ENCODE measurements around the gene GRHL3.

GRHL3 gene

GRCh38 chr1:24321697-24322469 lies 2.7 kb downstream of the GRHL3 start:
- H3K36me3 ChIP-seq (ENCODE audit: low read depth): no peaks in the 10 kb centered on the region
- H3K4me1 ChIP-seq (ENCODE audit: insufficient read depth, poor library complexity, severe bottlenecking): peaks cover 55% of the 10 kb centered on the region
- no peaks in the 10 kb centered on the region for H3K9me3 ChIP-seq (ENCODE audit: severe bottlenecking)
- no peak for TF ChIP-seq CTCF (IDR thresholded peaks at IDR 0.05; ENCODE audit: poor library complexity, severe bottlenecking)
- no peaks in the 10 kb centered on the region for H3K27me3 ChIP-seq (ENCODE audit: insufficient read depth, poor library complexity, severe bottlenecking)
- H3K27ac ChIP-seq (ENCODE audit: poor library complexity, severe bottlenecking): peak overlapping the region; percentile 89
- H3K4me3 ChIP-seq (ENCODE audit: severe bottlenecking): peak overlapping the region; percentile 36
- ATAC-seq (ENCODE audit: low read depth) (peak; percentile 49), DNase-seq (ENCODE audit: low spot score) (peak; percentile 90)

- H3K36me3 ChIP-seq (ENCODE audit: low read depth): no peaks in the 10 kb centered on the region
- H3K9me3 ChIP-seq (ENCODE audit: severe bottlenecking): no peaks in the 10 kb centered on the region
- peak overlapping the region; percentile 36 for H3K4me3 ChIP-seq (ENCODE audit: severe bottlenecking)
- peaks cover 50% of the 10 kb centered on the region for H3K4me1 ChIP-seq (ENCODE audit: insufficient read depth, poor library complexity, severe bottlenecking)
- no peak for TF ChIP-seq CTCF (IDR thresholded peaks at IDR 0.05; ENCODE audit: poor library complexity, severe bottlenecking)
- DNase-seq (ENCODE audit: low spot score) (no peak), ATAC-seq (ENCODE audit: low read depth) (no peak)
- H3K27me3 ChIP-seq (ENCODE audit: insufficient read depth, poor library complexity, severe bottlenecking): no peaks in the 10 kb centered on the region
- peak overlapping the region; percentile 89 for H3K27ac ChIP-seq (ENCODE audit: poor library complexity, severe bottlenecking)
Measured at GRCh38 chr1:24322470-24323177, 3.5 kb downstream of the GRHL3 start.

GRCh38 chr1:24323281-24323680 lies 4.1 kb downstream of the GRHL3 start:
- no peak for DNase-seq (ENCODE audit: low spot score)
- H3K27me3 ChIP-seq (ENCODE audit: insufficient read depth, poor library complexity, severe bottlenecking): no peaks in the 10 kb centered on the region

GRCh38 chr1:24324903-24325302 lies 5.7 kb downstream of the GRHL3 start:
- Histone ChIP-seq H3K4me1 (ENCODE audit: insufficient read depth, poor library complexity, severe bottlenecking) (peaks cover 39% of the 10 kb centered on the region), H3K9me3 (ENCODE audit: severe bottlenecking) (no peaks in the 10 kb centered on the region), H3K36me3 (ENCODE audit: low read depth) (no peaks in the 10 kb centered on the region), H3K27ac (ENCODE audit: poor library complexity, severe bottlenecking) (no peak overlapping the region), H3K4me3 (ENCODE audit: severe bottlenecking) (no peak overlapping the region), H3K27me3 (ENCODE audit: insufficient read depth, poor library complexity, severe bottlenecking) (no peaks in the 10 kb centered on the region)
- ATAC-seq (ENCODE audit: low read depth) (no peak), DNase-seq (ENCODE audit: low spot score) (no peak)
- no peak for TF ChIP-seq CTCF (IDR thresholded peaks at IDR 0.05; ENCODE audit: poor library complexity, severe bottlenecking)

More at GRCh38 chr1:24323281-24323680, 4.1 kb downstream of the GRHL3 start:
- no peaks in the 10 kb centered on the region for H3K9me3 ChIP-seq (ENCODE audit: severe bottlenecking)
- ATAC-seq (ENCODE audit: low read depth): no peak
- peaks cover 43% of the 10 kb centered on the region for H3K4me1 ChIP-seq (ENCODE audit: insufficient read depth, poor library complexity, severe bottlenecking)
- no peaks in the 10 kb centered on the region for H3K36me3 ChIP-seq (ENCODE audit: low read depth)
- peak overlapping the region; percentile 89 for H3K27ac ChIP-seq (ENCODE audit: poor library complexity, severe bottlenecking)
- TF ChIP-seq CTCF (IDR thresholded peaks at IDR 0.05; ENCODE audit: poor library complexity, severe bottlenecking): peak; percentile 21
- H3K4me3 ChIP-seq (ENCODE audit: severe bottlenecking): no peak overlapping the region
